ENCODE results near the gene SCAI.

GRCh38 chr9:124975131-124975530 lies 168.2 kb downstream of the SCAI start:
- no peak for TF ChIP-seq TCF12 (IDR thresholded peaks at IDR 0.05; ENCODE audit: low read depth)
- TF ChIP-seq, protein P1, sequence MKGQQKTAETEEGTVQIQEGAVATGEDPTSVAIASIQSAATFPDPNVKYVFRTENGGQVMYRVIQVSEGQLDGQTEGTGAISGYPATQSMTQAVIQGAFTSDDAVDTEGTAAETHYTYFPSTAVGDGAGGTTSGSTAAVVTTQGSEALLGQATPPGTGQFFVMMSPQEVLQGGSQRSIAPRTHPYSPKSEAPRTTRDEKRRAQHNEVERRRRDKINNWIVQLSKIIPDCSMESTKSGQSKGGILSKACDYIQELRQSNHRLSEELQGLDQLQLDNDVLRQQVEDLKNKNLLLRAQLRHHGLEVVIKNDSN (IDR thresholded peaks at IDR 0.05): no peak
- TF ChIP-seq, protein P2, sequence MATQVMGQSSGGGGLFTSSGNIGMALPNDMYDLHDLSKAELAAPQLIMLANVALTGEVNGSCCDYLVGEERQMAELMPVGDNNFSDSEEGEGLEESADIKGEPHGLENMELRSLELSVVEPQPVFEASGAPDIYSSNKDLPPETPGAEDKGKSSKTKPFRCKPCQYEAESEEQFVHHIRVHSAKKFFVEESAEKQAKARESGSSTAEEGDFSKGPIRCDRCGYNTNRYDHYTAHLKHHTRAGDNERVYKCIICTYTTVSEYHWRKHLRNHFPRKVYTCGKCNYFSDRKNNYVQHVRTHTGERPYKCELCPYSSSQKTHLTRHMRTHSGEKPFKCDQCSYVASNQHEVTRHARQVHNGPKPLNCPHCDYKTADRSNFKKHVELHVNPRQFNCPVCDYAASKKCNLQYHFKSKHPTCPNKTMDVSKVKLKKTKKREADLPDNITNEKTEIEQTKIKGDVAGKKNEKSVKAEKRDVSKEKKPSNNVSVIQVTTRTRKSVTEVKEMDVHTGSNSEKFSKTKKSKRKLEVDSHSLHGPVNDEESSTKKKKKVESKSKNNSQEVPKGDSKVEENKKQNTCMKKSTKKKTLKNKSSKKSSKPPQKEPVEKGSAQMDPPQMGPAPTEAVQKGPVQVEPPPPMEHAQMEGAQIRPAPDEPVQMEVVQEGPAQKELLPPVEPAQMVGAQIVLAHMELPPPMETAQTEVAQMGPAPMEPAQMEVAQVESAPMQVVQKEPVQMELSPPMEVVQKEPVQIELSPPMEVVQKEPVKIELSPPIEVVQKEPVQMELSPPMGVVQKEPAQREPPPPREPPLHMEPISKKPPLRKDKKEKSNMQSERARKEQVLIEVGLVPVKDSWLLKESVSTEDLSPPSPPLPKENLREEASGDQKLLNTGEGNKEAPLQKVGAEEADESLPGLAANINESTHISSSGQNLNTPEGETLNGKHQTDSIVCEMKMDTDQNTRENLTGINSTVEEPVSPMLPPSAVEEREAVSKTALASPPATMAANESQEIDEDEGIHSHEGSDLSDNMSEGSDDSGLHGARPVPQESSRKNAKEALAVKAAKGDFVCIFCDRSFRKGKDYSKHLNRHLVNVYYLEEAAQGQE (IDR thresholded peaks at IDR 0.05; ENCODE audit: low read depth): no peak
- TF ChIP-seq YY1 (IDR thresholded peaks at IDR 0.05; ENCODE audit: low read depth): no peak
- no peak for TF ChIP-seq NFIC (IDR thresholded peaks at IDR 0.05)
- no peak for TF ChIP-seq MAX (IDR thresholded peaks at IDR 0.05)
- no peak for TF ChIP-seq RAD21 (IDR thresholded peaks at IDR 0.05; ENCODE audit: low read depth)
- no peak for TF ChIP-seq ZBTB7A (IDR thresholded peaks at IDR 0.05; ENCODE audit: low read depth)
- TF ChIP-seq EGR1 (IDR thresholded peaks at IDR 0.05): no peak

All from Ishikawa (cell line).